Neural cell (in vitro differentiated cells): Measurements from ENCODE around the gene POPDC2. TPM values are rescaled to one million over a fixed set of nuclear protein-coding genes. Genes with fewer than 3 reads are reported as not detected.

ENCODE experiments used
- H2AFZ ChIP-seq: fragments of 200-600, 300-800 bp; sonication (generic), shearing (Covaris generic); 2 replicates; pipeline ENCODE4 v1.6.0; 2014; ENCODE audit warnings: low read depth, mild to moderate bottlenecking, antibody characterized with exemption, low read length, moderate library complexity
- H3F3A ChIP-seq: fragments of 200-600 bp; shearing (Covaris generic); 2 replicates; pipeline ENCODE4 v1.6.1; 2016; ENCODE audit warnings: mild to moderate bottlenecking, moderate library complexity, mixed read lengths, antibody characterized with exemption, low read length; ENCODE audit not compliant: insufficient read depth, poor library complexity, severe bottlenecking
- H3K27ac ChIP-seq: fragments of 200-600, 300-800 bp; sonication (generic), shearing (Covaris generic); 2 replicates; pipeline ENCODE4 v1.5.1; 2014; ENCODE audit warnings: mild to moderate bottlenecking, low read length, moderate library complexity
- H3K27me3 ChIP-seq: fragments of 300-800, 200-600 bp; sonication (generic), shearing (Covaris generic); 2 replicates; pipeline ENCODE4 v1.6.0; 2014; ENCODE audit warnings: mild to moderate bottlenecking, low read depth, low read length, moderate library complexity; ENCODE audit not compliant: insufficient read depth
- H3K36me3 ChIP-seq: fragments of 300-800, 200-600 bp; sonication (generic), shearing (Covaris generic); 2 replicates; pipeline ENCODE4 v1.5.1; 2014; ENCODE audit warnings: mild to moderate bottlenecking, antibody characterized with exemption, low read length, moderate library complexity; ENCODE audit not compliant: insufficient read depth
- H3K4me2 ChIP-seq: fragments of 300-800, 200-600 bp; sonication (generic), shearing (Covaris generic); 2 replicates; pipeline ENCODE4 v1.6.0; 2014; ENCODE audit warnings: mild to moderate bottlenecking, low read length
- H3K4me3 ChIP-seq: fragments of 300-800, 200-600 bp; sonication (generic), shearing (Covaris generic); 2 replicates; pipeline ENCODE4 v1.5.1; 2014; ENCODE audit warnings: mild to moderate bottlenecking, low read length, moderate library complexity
- H3K79me2 ChIP-seq: fragments of 200-600 bp; shearing (Covaris generic); replicated peaks from 2 replicates; pipeline ENCODE4 v1.6.0; 2014; ENCODE audit warnings: mild to moderate bottlenecking, low read length, moderate library complexity; ENCODE audit not compliant: insufficient read depth
- H3K9ac ChIP-seq: fragments of 300-800, 200-600 bp; sonication (generic), shearing (Covaris generic); 2 replicates; pipeline ENCODE4 v1.6.1; 2016; ENCODE audit warnings: mild to moderate bottlenecking, low read length, mixed read lengths
- H3K9me2 ChIP-seq: fragments of 200-600 bp; shearing (Covaris generic); 2 replicates; pipeline ENCODE4 v1.6.1; 2016; ENCODE audit warnings: mild to moderate bottlenecking, low read length, mixed read lengths; ENCODE audit not compliant: insufficient read depth
- H3K9me3 ChIP-seq: fragments of 200-600, 300-800 bp; sonication (generic), shearing (Covaris generic); 2 replicates; pipeline ENCODE4 v1.6.1; 2016; ENCODE audit warnings: mild to moderate bottlenecking, mixed run types, low read length, moderate library complexity, mixed read lengths
- H4K20me1 ChIP-seq: fragments of 200-600 bp; shearing (Covaris generic); 2 replicates; pipeline ENCODE4 v1.6.1; 2016; ENCODE audit warnings: mild to moderate bottlenecking, mixed run types; ENCODE audit not compliant: insufficient read depth
- EP300 ChIP-seq: fragments of 450-650 bp; conservative IDR thresholded peaks from 2 replicates; pipeline ENCODE4 v1.6.1; 2014; ENCODE audit warnings: antibody characterized with exemption, mild to moderate bottlenecking, moderate library complexity; ENCODE audit not compliant: poor library complexity, severe bottlenecking
- EZH2 ChIP-seq: fragments of 200-600, 300-800 bp; shearing (Covaris generic), sonication (generic); IDR thresholded peaks from 2 replicates; pipeline ENCODE4 v1.6.1; 2014; ENCODE audit warnings: antibody characterized with exemption, low read length, borderline replicate concordance, mild to moderate bottlenecking; ENCODE audit not compliant: insufficient read depth, poor library complexity, severe bottlenecking
- MXI1 ChIP-seq: fragments of 450-650 bp; conservative IDR thresholded peaks from 2 replicates; pipeline ENCODE4 v1.6.1; 2014; ENCODE audit warnings: antibody characterized with exemption, mild to moderate bottlenecking; ENCODE audit not compliant: poor library complexity, severe bottlenecking
- POLR2AphosphoS5 ChIP-seq: IDR thresholded peaks from 2 replicates; pipeline ENCODE4 v1.6.1; 2012
- RAD21 ChIP-seq: fragments of 450-650 bp; conservative IDR thresholded peaks from 2 replicates; pipeline ENCODE4 v1.6.1; 2014; ENCODE audit warnings: antibody characterized with exemption, mild to moderate bottlenecking, moderate library complexity
- SMC3 ChIP-seq: fragments of 450-650 bp; conservative IDR thresholded peaks from 2 replicates; pipeline ENCODE4 v1.6.1; 2014; ENCODE audit warnings: antibody characterized with exemption, mild to moderate bottlenecking, moderate library complexity; ENCODE audit not compliant: poor library complexity
- TAF1 ChIP-seq: IDR thresholded peaks from 2 replicates; pipeline ENCODE4 v1.6.1; 2012; ENCODE audit warnings: low read depth
- polyA plus RNA-seq: library from polyadenylated mRNA; depleted of rRNA; stranded (reverse); fragments of >200 nt; gene quantifications from 2 replicates; pipeline ENCODE4 v1.2.3, GENCODE V29; 2014
- TF ChIP-seq, protein P1 (sequence below): fragments of 450-650 bp; IDR thresholded peaks from 2 replicates; pipeline ENCODE4 v1.5.1; 2014; ENCODE audit warnings: antibody characterized with exemption, mild to moderate bottlenecking, moderate library complexity; ENCODE audit not compliant: poor library complexity, severe bottlenecking
- TF ChIP-seq, protein P2 (sequence below): IDR thresholded peaks from 2 replicates; pipeline ENCODE4 v1.6.1; 2012; ENCODE audit warnings: borderline replicate concordance

Gene POPDC2
- polyA plus RNA-seq, 1 donor from 2014 or later, result 3.4 TPM

DNA sequence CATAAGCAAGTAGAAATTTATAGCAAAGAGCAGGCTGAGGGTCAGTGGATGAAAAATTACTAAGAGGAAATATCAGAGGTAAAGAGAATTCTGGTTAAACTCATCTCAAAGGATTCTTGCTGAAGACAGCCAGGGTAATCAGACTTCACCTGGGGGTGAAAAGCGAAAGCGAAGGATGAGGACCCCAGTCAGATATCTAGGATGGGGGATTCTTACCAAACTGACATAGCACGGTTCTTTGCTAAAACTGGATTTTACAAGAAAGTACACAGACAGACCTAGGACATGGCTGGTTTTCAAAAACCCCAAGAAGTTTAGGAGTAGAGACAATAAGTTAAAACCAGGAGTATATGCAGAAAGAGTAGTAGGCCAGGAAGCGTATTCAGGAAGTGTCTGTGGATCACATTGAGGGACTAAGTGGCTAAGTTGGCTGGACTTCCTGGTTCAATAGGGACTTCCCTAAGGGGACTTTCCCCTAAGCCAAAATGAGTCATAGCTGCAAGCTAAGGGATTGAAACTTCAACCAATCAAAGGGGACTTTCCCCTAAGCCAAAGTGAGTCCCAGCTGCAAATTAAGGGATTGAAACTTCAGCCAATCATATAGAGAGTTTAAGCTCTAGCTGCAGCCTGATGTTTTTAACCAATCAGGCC, 40.0 kb upstream of the POPDC2 start:
- Histone ChIP-seq H3K4me3 (no peak overlapping the region), H3F3A (no peaks in the 10 kb centered on the region), H3K79me2 (no peaks in the 10 kb centered on the region), H3K27me3 (no peaks in the 10 kb centered on the region), H3K9me2 (no peaks in the 10 kb centered on the region), H3K27ac (no peak overlapping the region), H2AFZ (no peak overlapping the region), H3K36me3 (no peaks in the 10 kb centered on the region), H3K4me2 (no peak overlapping the region), H4K20me1 (no peaks in the 10 kb centered on the region), H3K9me3 (no peaks in the 10 kb centered on the region), H3K9ac (no peak overlapping the region)
- TF ChIP-seq POLR2AphosphoS5, result no peak
- TF ChIP-seq, protein P1, sequence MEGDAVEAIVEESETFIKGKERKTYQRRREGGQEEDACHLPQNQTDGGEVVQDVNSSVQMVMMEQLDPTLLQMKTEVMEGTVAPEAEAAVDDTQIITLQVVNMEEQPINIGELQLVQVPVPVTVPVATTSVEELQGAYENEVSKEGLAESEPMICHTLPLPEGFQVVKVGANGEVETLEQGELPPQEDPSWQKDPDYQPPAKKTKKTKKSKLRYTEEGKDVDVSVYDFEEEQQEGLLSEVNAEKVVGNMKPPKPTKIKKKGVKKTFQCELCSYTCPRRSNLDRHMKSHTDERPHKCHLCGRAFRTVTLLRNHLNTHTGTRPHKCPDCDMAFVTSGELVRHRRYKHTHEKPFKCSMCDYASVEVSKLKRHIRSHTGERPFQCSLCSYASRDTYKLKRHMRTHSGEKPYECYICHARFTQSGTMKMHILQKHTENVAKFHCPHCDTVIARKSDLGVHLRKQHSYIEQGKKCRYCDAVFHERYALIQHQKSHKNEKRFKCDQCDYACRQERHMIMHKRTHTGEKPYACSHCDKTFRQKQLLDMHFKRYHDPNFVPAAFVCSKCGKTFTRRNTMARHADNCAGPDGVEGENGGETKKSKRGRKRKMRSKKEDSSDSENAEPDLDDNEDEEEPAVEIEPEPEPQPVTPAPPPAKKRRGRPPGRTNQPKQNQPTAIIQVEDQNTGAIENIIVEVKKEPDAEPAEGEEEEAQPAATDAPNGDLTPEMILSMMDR, result no peak
- TF ChIP-seq SMC3, result no peak
- TF ChIP-seq EZH2, result no peak
- TF ChIP-seq, protein P2, sequence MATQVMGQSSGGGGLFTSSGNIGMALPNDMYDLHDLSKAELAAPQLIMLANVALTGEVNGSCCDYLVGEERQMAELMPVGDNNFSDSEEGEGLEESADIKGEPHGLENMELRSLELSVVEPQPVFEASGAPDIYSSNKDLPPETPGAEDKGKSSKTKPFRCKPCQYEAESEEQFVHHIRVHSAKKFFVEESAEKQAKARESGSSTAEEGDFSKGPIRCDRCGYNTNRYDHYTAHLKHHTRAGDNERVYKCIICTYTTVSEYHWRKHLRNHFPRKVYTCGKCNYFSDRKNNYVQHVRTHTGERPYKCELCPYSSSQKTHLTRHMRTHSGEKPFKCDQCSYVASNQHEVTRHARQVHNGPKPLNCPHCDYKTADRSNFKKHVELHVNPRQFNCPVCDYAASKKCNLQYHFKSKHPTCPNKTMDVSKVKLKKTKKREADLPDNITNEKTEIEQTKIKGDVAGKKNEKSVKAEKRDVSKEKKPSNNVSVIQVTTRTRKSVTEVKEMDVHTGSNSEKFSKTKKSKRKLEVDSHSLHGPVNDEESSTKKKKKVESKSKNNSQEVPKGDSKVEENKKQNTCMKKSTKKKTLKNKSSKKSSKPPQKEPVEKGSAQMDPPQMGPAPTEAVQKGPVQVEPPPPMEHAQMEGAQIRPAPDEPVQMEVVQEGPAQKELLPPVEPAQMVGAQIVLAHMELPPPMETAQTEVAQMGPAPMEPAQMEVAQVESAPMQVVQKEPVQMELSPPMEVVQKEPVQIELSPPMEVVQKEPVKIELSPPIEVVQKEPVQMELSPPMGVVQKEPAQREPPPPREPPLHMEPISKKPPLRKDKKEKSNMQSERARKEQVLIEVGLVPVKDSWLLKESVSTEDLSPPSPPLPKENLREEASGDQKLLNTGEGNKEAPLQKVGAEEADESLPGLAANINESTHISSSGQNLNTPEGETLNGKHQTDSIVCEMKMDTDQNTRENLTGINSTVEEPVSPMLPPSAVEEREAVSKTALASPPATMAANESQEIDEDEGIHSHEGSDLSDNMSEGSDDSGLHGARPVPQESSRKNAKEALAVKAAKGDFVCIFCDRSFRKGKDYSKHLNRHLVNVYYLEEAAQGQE, result no peak
- TF ChIP-seq EP300, result no peak
- TF ChIP-seq RAD21, result no peak
- no peak for TF ChIP-seq TAF1
- no peak for TF ChIP-seq MXI1

DNA sequence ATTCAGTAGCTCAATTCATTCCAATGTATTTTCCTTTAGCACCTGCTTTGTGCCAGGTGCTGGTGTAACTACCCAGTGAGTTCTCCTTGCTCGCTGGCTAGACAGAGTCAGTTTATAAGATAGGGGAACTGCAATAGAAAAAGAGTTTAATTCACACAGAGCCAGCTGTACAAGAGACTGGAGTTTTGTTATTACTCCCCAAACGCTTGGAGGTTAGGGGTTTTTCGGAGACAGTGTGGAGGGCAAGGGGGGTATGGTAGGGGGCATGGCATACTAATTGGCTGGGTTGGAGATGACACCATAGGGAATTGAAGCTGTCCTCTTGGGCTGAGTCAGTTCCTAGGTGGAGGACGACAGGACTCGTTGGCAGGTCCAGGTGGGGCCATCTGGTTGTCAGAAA, 37.0 kb upstream of the POPDC2 start:
- no peaks in the 10 kb centered on the region for H3K9me3 ChIP-seq
- no peak overlapping the region for H3K4me3 ChIP-seq
- H3K79me2 ChIP-seq, result no peaks in the 10 kb centered on the region
- H3F3A ChIP-seq, result no peaks in the 10 kb centered on the region
- H3K27me3 ChIP-seq, result no peaks in the 10 kb centered on the region
- TF ChIP-seq POLR2AphosphoS5 (no peak), SMC3 (no peak), EP300 (no peak), RAD21 (no peak), TAF1 (no peak), EZH2 (no peak), MXI1 (no peak)
- TF ChIP-seq, protein P2, result no peak
- TF ChIP-seq, protein P1, result no peak
- H3K4me2 ChIP-seq, result no peak overlapping the region
- H3K36me3 ChIP-seq, result no peaks in the 10 kb centered on the region
- H3K9me2 ChIP-seq, result no peaks in the 10 kb centered on the region
- H3K9ac ChIP-seq, result no peak overlapping the region
- H3K27ac ChIP-seq, result no peak overlapping the region
- no peak overlapping the region for H2AFZ ChIP-seq
- H4K20me1 ChIP-seq, result no peaks in the 10 kb centered on the region
